ENCODE data around the gene SIPA1L2.

DNA sequence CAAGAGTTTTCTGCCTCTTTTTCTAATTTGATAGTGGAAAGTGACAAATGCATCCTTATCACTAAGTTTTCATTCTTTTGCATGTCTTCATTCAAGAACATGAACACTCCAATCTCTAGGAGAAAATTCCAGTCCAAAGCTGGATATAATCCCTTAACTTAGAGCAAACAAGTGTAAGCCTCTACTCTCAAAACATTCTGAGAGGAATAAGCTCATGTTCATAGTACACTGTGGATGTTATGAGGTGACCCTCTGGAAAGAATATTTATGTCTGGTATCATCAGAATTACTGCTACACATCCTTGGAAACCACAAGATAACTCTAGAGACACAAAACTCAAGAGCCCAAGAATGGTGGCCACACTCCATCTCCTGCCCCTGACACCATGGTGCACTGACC is 15.1 kb downstream of the SIPA1L2 start:
- TF ChIP-seq, protein P1, sequence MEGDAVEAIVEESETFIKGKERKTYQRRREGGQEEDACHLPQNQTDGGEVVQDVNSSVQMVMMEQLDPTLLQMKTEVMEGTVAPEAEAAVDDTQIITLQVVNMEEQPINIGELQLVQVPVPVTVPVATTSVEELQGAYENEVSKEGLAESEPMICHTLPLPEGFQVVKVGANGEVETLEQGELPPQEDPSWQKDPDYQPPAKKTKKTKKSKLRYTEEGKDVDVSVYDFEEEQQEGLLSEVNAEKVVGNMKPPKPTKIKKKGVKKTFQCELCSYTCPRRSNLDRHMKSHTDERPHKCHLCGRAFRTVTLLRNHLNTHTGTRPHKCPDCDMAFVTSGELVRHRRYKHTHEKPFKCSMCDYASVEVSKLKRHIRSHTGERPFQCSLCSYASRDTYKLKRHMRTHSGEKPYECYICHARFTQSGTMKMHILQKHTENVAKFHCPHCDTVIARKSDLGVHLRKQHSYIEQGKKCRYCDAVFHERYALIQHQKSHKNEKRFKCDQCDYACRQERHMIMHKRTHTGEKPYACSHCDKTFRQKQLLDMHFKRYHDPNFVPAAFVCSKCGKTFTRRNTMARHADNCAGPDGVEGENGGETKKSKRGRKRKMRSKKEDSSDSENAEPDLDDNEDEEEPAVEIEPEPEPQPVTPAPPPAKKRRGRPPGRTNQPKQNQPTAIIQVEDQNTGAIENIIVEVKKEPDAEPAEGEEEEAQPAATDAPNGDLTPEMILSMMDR (IDR thresholded peaks at IDR 0.05; ENCODE audit: insufficient read depth, low read length) = no peak
- no peak for TF ChIP-seq GABPA (IDR thresholded peaks at IDR 0.05; ENCODE audit: low read depth)

Measured in HL-60 (cell line).